AG09319 (cell line): ENCODE measurements around the gene MBP.

ENCODE experiments used
- DNase-seq: peaks from one replicate; pipeline ENCODE4 v3.0.0-alpha.2; 2010; ENCODE audit warnings: low read depth; ENCODE audit errors: extremely low read depth
- TF ChIP-seq, protein P1 (sequence below): IDR thresholded peaks from 2 replicates; pipeline ENCODE4 v1.5.1; 2011; ENCODE audit warnings: low read depth, mild to moderate bottlenecking, inconsistent platforms, low read length, moderate library complexity

Gene MBP

DNA sequence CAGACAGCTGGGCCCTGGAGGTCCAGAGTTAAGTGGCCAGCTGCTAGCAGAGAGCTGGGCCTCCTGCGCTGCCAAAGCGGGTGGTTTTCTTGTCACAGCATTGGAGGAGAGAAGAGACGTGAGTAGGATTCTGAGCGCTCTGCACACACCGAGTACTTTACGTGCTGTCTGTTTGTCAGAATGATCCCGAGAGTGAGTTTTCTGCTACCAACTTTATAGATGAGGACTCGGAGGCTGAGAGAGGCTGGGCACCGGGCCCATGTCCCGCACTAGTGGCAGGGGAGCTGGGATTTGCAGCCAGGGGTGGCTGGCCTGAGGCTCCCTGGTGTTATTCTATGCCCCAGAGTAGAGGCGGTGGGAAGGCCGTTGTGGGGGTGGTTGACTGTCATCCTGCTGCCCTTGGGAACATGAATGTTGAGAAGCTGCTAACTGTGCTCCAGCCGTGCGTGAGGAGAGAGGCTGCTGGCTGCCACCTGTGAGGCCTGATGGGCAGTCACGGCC lies 36.3 kb upstream of the MBP start:
- TF ChIP-seq, protein P1, sequence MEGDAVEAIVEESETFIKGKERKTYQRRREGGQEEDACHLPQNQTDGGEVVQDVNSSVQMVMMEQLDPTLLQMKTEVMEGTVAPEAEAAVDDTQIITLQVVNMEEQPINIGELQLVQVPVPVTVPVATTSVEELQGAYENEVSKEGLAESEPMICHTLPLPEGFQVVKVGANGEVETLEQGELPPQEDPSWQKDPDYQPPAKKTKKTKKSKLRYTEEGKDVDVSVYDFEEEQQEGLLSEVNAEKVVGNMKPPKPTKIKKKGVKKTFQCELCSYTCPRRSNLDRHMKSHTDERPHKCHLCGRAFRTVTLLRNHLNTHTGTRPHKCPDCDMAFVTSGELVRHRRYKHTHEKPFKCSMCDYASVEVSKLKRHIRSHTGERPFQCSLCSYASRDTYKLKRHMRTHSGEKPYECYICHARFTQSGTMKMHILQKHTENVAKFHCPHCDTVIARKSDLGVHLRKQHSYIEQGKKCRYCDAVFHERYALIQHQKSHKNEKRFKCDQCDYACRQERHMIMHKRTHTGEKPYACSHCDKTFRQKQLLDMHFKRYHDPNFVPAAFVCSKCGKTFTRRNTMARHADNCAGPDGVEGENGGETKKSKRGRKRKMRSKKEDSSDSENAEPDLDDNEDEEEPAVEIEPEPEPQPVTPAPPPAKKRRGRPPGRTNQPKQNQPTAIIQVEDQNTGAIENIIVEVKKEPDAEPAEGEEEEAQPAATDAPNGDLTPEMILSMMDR = no peak
- DNase-seq = no peak

DNA sequence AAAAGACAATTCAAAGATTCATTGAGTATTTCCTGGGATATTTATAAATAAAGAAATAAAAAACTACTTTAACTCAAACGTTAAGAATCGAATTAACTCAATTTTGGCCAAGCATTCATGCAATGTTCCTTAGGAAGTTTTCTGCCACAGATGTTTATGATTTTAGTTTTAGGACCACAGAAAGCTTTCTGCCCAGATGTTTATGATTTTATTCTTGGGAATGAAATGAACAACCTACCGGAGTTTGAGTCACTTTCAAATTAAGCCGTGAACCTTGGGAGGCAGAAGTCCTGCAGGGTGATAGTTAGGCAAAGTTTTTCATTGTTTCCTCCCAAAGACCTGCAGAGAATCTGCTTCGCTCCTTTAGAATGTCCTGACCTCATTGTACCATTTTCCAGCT lies 34.7 kb upstream of the MBP start:
- peak; percentile 35 for DNase-seq
- TF ChIP-seq, protein P1 = no peak

DNA sequence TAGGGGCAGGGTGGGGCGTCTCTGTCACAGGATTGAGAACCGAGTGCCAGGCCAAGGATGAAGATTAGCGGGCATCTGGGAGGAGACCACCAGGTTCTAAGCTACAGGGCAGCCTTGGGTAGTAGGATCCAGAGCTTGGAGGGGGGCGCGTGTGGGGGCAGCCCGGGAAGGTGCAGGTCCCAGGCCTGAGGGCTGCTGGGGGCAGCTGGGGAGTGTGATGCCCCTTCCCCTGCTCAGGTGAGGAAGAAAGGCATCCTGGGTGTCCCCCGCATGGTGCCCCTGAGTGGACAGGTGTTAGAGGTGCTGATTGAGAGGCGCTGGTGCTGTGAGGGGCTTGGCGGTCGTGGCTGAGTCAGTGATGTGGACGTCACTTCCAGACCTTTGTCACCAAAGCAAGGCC lies 33.9 kb upstream of the MBP start:
- DNase-seq = no peak
- TF ChIP-seq, protein P1 = no peak

DNA sequence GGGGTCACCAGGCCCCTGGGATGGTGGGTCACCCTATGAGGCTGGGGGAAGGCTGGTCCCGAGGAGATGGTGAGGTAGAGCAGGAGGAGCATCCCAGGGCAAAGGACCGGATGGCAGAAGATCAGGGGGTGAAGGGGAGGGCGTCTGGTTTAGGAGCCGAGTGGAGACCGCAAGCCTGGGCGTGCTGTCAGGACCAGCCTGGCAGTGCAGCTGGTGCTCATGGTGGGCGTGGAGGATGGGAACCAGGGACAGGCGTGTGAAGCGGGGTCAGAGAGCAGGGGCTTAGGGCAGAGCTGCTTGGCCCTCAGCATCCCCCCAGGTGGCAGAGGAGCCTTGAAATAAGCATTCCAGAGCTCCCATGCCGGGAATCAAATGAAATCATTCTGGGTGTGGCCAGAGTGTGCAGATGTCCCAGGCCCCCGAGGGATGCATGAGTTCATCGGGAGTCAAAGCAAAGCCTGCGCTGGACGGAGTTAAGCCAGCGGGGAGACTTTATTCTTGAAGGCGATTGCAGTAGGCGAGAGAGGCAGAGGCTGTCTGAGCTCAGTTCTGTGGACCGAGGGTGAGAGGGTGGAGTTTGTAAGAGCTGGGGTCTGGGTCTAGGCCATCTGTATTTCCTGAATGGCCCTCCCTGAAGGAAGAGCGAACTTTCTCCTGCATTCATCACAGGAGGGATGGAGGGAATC lies 33.1 kb upstream of the MBP start:
- peak; percentile 29 for DNase-seq
- TF ChIP-seq, protein P1 = no peak

DNA sequence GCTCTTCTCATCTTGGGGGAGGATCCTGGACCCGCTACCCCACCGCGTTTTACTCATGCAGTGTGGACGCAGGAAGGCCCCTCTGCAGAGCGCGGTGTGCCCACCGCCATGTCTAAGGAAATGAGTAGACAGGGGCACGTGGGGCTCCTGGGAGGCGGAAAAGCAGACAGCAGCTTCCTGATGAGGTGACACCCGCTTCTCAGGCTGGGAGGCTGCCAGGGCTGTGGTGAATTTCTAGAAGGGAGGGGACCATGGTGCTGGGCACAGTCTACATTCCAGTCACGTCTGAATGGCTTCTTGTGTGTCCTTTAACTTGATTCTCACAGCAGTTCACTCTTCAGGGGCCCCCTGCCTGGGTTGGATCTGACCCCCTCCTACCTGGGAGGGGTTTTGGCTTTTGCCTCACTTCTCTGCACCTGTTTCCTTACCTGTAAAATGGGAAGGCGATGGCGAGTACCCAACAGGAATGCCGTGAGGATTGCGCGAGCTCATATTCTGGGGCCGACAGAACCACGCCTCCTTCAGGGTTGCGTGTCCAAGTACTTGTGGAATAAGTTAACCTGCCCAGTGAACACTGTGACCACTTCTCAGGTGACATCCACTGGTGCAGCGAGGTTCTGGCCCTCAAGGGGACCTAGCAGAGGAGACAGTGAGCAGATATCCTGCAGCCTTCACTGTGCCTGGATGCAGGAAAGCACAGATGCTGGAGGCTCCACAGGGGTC lies 32.3 kb upstream of the MBP start:
- TF ChIP-seq, protein P1 = no peak
- DNase-seq = no peak

DNA sequence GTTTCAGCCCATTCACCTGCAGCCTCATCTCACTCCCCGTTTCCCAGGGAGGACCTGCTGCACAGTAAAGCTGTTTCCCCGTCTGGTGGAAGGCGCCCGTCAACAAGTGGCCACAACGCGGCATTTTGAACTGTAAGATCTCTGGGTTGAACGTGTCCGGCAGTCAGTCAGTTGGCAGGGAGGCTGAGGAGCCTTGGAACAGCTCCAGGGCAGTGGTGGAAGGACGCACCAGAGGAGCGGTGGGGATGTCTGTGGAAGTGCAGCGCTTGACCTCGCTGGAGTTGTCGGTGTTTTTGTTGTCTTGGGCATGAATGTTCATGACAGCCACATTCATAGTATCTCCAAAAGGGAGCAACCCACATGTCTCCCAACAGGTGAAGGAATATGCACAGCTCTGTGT lies 31.4 kb upstream of the MBP start:
- TF ChIP-seq, protein P1 = no peak
- no peak for DNase-seq

DNA sequence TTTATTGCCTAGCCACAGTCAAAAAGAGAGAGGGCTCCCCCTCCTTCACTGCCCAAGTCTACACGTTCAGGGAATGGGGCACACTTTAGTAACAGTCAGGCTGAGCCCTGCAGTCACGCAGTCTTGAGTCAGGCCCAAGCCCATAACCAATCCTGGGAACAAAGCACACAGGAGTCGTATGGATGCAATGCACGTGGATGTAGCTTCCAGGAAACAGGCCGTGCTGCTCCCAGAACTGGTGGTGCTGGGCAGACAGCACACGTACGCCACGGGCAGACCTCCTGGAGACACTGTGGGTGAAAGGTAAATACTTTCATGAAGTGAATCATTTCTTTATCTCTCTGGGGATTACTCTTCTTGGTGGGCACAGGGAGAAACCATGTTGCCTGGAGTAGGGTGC lies 30.0 kb upstream of the MBP start:
- DNase-seq = no peak
- TF ChIP-seq, protein P1 = no peak
